Uterus (tissue), 2 donors: Measurements from ENCODE around the gene MARCHF6.

Experiments
- POLR2A ChIP-seq, 2 donors: fragments of 450-650 bp; IDR thresholded peaks; one replicate each; pipeline ENCODE4 v1.6.1; 2016; ENCODE audit warnings: antibody characterized with exemption in 2 of 2, mild to moderate bottlenecking in 1 of 2, moderate library complexity in 1 of 2
- TF ChIP-seq, protein P1 (sequence below), 4 experiments: fragments of 200-600 bp in 2 of 4; fragments of 450-650 bp in 2 of 4; sonication (generic) in 2 of 4; IDR thresholded peaks; one replicate each; pipeline ENCODE4 v1.5.1; 2016 to 2019; ENCODE audit warnings: antibody characterized with exemption in 4 of 4, mild to moderate bottlenecking in 2 of 4, moderate library complexity in 1 of 4

DNA sequence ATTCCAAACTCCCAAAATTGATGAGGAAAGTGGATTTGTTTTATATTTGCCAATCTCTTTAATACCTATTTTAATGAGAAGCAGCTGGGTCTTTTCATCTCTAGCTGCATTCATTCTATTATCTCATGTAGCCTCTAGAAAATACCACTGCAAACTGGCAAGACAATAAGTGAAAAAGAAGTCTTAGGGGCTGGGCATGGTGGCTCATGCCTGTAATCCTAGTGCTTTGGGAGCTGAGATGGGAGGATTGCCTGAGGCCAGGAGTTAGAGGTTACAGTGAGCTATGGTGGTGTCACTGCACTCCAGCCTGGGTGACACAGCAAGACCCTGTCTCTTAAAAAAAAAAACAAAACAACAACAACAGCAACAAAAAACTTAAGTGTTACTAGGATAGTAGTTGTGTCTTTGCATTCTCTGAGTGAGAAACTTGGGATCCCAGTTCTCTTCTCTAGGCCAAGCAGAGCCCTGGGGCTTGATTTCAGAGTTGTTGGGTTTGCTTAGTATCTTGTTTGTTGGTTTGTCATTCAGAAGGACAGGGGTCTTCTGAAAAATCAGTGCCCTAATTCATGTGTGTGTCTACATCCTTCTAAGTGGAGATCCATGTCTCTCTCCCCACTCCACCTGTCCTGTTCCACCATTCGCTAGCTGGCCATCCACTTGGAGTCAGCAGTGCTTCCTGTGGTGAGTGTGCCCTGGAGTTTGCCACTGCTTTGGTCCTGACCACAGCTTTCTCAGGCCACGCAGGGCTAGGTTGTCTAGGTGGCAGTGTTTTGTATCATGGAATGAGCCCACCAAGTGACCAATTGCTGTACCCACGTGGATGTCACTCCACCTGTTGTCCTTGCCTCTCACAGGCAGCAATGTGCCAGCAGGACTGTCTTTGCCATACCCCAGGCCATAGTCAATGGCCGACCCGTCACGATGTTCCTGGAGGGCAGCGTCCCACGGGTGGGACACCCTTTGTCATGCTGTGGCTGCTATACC lies 19.5 kb downstream of the MARCHF6 start:
- TF ChIP-seq, protein P1, sequence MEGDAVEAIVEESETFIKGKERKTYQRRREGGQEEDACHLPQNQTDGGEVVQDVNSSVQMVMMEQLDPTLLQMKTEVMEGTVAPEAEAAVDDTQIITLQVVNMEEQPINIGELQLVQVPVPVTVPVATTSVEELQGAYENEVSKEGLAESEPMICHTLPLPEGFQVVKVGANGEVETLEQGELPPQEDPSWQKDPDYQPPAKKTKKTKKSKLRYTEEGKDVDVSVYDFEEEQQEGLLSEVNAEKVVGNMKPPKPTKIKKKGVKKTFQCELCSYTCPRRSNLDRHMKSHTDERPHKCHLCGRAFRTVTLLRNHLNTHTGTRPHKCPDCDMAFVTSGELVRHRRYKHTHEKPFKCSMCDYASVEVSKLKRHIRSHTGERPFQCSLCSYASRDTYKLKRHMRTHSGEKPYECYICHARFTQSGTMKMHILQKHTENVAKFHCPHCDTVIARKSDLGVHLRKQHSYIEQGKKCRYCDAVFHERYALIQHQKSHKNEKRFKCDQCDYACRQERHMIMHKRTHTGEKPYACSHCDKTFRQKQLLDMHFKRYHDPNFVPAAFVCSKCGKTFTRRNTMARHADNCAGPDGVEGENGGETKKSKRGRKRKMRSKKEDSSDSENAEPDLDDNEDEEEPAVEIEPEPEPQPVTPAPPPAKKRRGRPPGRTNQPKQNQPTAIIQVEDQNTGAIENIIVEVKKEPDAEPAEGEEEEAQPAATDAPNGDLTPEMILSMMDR (IDR thresholded peaks at IDR 0.05) = no peak
- TF ChIP-seq POLR2A (IDR thresholded peaks at IDR 0.05) = no peak
